ENCODE results near the gene C12orf42. TPM values are rescaled to one million over a fixed set of nuclear protein-coding genes. Genes with fewer than 3 reads are reported as not detected.

The C12orf42 gene
- total and polyA plus RNA-seq, 2 of the 4 experiments (the other 2 are of a cell fraction), result not detected

DNA sequence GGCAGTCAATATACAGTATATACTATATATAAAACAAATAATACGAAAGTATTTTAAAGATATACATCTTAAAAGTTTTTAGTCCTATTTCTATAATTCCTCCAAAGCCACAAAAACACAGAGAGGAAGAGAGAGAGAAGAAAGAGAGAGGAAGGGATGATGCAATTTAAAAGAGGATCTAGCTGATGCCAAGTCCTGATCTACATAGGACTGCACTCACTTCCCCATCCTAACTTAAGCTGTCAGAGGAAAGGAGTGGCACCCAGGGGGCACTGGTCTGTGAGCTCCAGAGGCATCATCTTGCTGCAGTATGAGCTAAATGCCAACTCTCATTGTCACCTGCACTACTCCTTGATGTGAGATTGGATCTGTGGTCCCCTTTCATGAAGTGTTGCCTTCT is 95.8 kb downstream of the C12orf42 start:
- POLR2A ChIA-PET (ENCODE audit: unreplicated experiment), result no interaction called here
- Histone ChIP-seq H4K8ac (ENCODE audit: low read depth in 2 of 2, low read length in 2 of 2) (no peak overlapping the region), H3K56ac (ENCODE audit: extremely low read depth, insufficient read depth, low read length) (no peak overlapping the region)

More for the DNA sequence above, 95.8 kb downstream of the C12orf42 start:
- H2BK5ac ChIP-seq (ENCODE audit: low read depth, low read length, poor library complexity, severe bottlenecking), result no peak overlapping the region
- no peaks in the 10 kb centered on the region for H3K36me3 ChIP-seq (ENCODE audit: control insufficient read depth, insufficient read depth, low read length)
- H2AK9ac ChIP-seq (replicated peaks; ENCODE audit: low read depth, low read length, poor library complexity), result no peak overlapping the region
- H3K9ac ChIP-seq (ENCODE audit: low read depth, low read length), result no peak overlapping the region
- DNase-seq (no peak), ATAC-seq (ENCODE audit: low read depth) (no peak)
- intact Hi-C loops (cut with micrococcal nuclease), result no loop called here
- TF ChIP-seq CHD1 (IDR thresholded peaks at IDR 0.05; ENCODE audit: low read depth, low read length), result no peak
- TF ChIP-seq MAZ (IDR thresholded peaks at IDR 0.05; ENCODE audit: borderline replicate concordance, low read depth, low read length), result no peak
- no peak for TF ChIP-seq ELK1 (IDR thresholded peaks at IDR 0.05; ENCODE audit: borderline replicate concordance, low read depth, low read length)
- no peak for TF ChIP-seq USF2 (IDR thresholded peaks at IDR 0.05; ENCODE audit: low read depth, low read length)
- TF ChIP-seq RAD21 (IDR thresholded peaks at IDR 0.05; ENCODE audit: low read length), result no peak
- no peak for TF ChIP-seq POLR2A (IDR thresholded peaks at IDR 0.05; ENCODE audit: low read depth, low read length)
- no peak for TF ChIP-seq BHLHE40 (IDR thresholded peaks at IDR 0.05; ENCODE audit: low read depth, low read length)
- no peak for TF ChIP-seq FOS (IDR thresholded peaks at IDR 0.05; ENCODE audit: low read depth, low read length)
- H4K91ac ChIP-seq (ENCODE audit: insufficient read depth, low read depth, low read length), result no peak overlapping the region
- no peak overlapping the region for H2BK120ac ChIP-seq (ENCODE audit: low read depth, low read length)
- CTCF ChIA-PET, result no interaction called here
- H3K27me3 ChIP-seq (ENCODE audit: control insufficient read depth, insufficient read depth, low read length), result no peaks in the 10 kb centered on the region
- peaks cover 11% of the 10 kb centered on the region; the same call in 1 of the 2 replicates for H3K9me3 ChIP-seq (ENCODE audit: control insufficient read depth, insufficient read depth, low read length)
- no peak overlapping the region for H3K18ac ChIP-seq (ENCODE audit: low read depth, low read length)
- no peak overlapping the region for H3K14ac ChIP-seq (replicated peaks; ENCODE audit: low read depth, low read length)
- in situ Hi-C loops (cut with MboI; ENCODE audit: low sequenced_read_pairs), result no loop called here
- no peak overlapping the region for H3K23ac ChIP-seq (ENCODE audit: low read depth, low read length)
- no peak overlapping the region for H3K4me2 ChIP-seq (ENCODE audit: low read depth, low read length)
- no CpG with 5 or more reads among the region's 1 CpG for WGBS, 2 experiments (ENCODE audit: extremely low coverage in 2 of 2, insufficient read length in 1 of 2)
- no peaks in the 10 kb centered on the region for H3K4me1 ChIP-seq (ENCODE audit: control insufficient read depth, insufficient read depth, low read length)
- H2BK20ac ChIP-seq (ENCODE audit: low read depth, low read length), result no peak overlapping the region
- H4K20me1 ChIP-seq (ENCODE audit: insufficient read depth, low read length), result no peaks in the 10 kb centered on the region
- no peak overlapping the region for H3K27ac ChIP-seq (ENCODE audit: insufficient read depth, low read length)
- no peak overlapping the region for H2AFZ ChIP-seq (replicated peaks; ENCODE audit: low read length, poor library complexity)
- H3K4me3 ChIP-seq (ENCODE audit: insufficient read depth, low read depth, low read length), result no peak overlapping the region
- no peak overlapping the region for H2BK15ac ChIP-seq (ENCODE audit: low read depth, low read length)
- no peaks in the 10 kb centered on the region for H3K79me1 ChIP-seq (ENCODE audit: low read depth in 1 of 2, low read length in 2 of 2)
- BruUV-seq (replicated peaks), result no TSS peak
- no peak overlapping the region for H4K5ac ChIP-seq (ENCODE audit: low read depth, low read length)
- no peaks in the 10 kb centered on the region for H3K9me1 ChIP-seq (ENCODE audit: insufficient read depth, low read length)
- no peak overlapping the region for H3K4ac ChIP-seq (ENCODE audit: low read depth, low read length)
- H2AK5ac ChIP-seq (ENCODE audit: low read depth, low read length), result no peak overlapping the region
- dilution Hi-C loops (cut with HindIII; ENCODE audit: low sequenced_read_pairs, unreplicated experiment), result no loop called here

Measured in IMR-90 (cell line).